ENCODE results near the gene PURB.
"Not testable (repeated sequence)": the region's sequence is repeated elsewhere in the genome, so short reads cannot be mapped to it uniquely, and the experiment has no call there.

PURB gene

GRCh38 chr7:44849885-44850544 lies 35.3 kb downstream of the PURB start:
- no peak for TF ChIP-seq ZNF274 (IDR thresholded peaks at IDR 0.05; ENCODE audit: low read depth, low read length)
- no peak overlapping the region for H3K4me3 ChIP-seq (ENCODE audit: low read length)

GRCh38 chr7:44849259-44849884 lies 36.0 kb downstream of the PURB start:
- peak overlapping the region; percentile 78; the same call in 1 of the 2 replicates for H3K4me3 ChIP-seq (ENCODE audit: low read length)

GRCh38 chr7:44847920-44848634 lies 37.3 kb downstream of the PURB start, which contains the start of gene H2AZ2:
Gene H2AZ2, minus strand, starts transcription at chr7:44848087. Its CDS starts 116 bp downstream, at chr7:44847971.
- peak within 1 kb of the TSS; percentile 97 for H3K4me3 ChIP-seq (ENCODE audit: low read length)
- TF ChIP-seq ZNF274 (IDR thresholded peaks at IDR 0.05; ENCODE audit: low read depth, low read length), result no peak

More at GRCh38 chr7:44849259-44849884, 36.0 kb downstream of the PURB start:
- no peak for TF ChIP-seq ZNF274 (IDR thresholded peaks at IDR 0.05; ENCODE audit: low read depth, low read length)

GRCh38 chr7:44847509-44847919 lies 37.8 kb downstream of the PURB start:
- H3K4me3 ChIP-seq (ENCODE audit: low read length), result peak overlapping the region; percentile 97
- TF ChIP-seq ZNF274 (IDR thresholded peaks at IDR 0.05; ENCODE audit: low read depth, low read length), result no peak

- TF ChIP-seq ZNF274 (IDR thresholded peaks at IDR 0.05; ENCODE audit: low read depth, low read length), result no peak
- H3K4me3 ChIP-seq (ENCODE audit: low read length), result peak overlapping the region; percentile 97
These were observed 38.4 kb downstream of the PURB start for GRCh38 chr7:44846816-44847508.

GRCh38 chr7:44846390-44846789 lies 38.9 kb downstream of the PURB start:
- H3K4me3 ChIP-seq (ENCODE audit: low read length), result peak overlapping the region; percentile 97

GRCh38 chr7:44845451-44845850 lies 39.9 kb downstream of the PURB start:
- H3K4me3 ChIP-seq (ENCODE audit: low read length), result no peak overlapping the region; the same call in 1 of the 2 replicates
- TF ChIP-seq ZNF274 (IDR thresholded peaks at IDR 0.05; ENCODE audit: low read depth, low read length), result no peak

GRCh38 chr7:44843440-44843839 lies 41.9 kb downstream of the PURB start:
- not testable (repeated sequence) for H3K4me3 ChIP-seq (ENCODE audit: low read length)

GRCh38 chr7:44842675-44843074 lies 42.7 kb downstream of the PURB start:
- not testable (repeated sequence) for H3K4me3 ChIP-seq (ENCODE audit: low read length)

GRCh38 chr7:44838751-44839150 lies 46.6 kb downstream of the PURB start:
- no peak for TF ChIP-seq ZNF274 (IDR thresholded peaks at IDR 0.05; ENCODE audit: low read depth, low read length)
- no peak overlapping the region for H3K4me3 ChIP-seq (ENCODE audit: low read length)

- no peak overlapping the region for H3K4me3 ChIP-seq (ENCODE audit: low read length)
- TF ChIP-seq ZNF274 (IDR thresholded peaks at IDR 0.05; ENCODE audit: low read depth, low read length), result no peak
These were observed 57.8 kb downstream of the PURB start for GRCh38 chr7:44827567-44827966.

Data from GM08714 (cell line).